T-helper 1 cell treated with Interleukin-12 subunit alpha and Interleukin-12 subunit beta and Interleukin-4 antibody, amounts not matched to agents 30 ng/mL and 1 ng/mL, for 36 hours (primary cell): ENCODE measurements around the gene MAPK1. TPM values are rescaled to one million over a fixed set of nuclear protein-coding genes. Genes with fewer than 3 reads are reported as not detected.
"Not testable (repeated sequence)": the region's sequence is repeated elsewhere in the genome, so short reads cannot be mapped to it uniquely, and the experiment has no call there.

ENCODE experiments used
- intact Hi-C: fragments of 100-400 bp; cut with micrococcal nuclease; formaldehyde crosslinking; loops from one replicate; pipeline ENCODE4 v1.15.1; 2024
- total RNA-seq: library from RNA; stranded (reverse); gene quantifications from 2 replicates; pipeline ENCODE4 v1.2.3, GENCODE V29; 2022

MAPK1 gene
- total RNA-seq, 1 donor from 2014 or later, result 120 TPM

DNA sequence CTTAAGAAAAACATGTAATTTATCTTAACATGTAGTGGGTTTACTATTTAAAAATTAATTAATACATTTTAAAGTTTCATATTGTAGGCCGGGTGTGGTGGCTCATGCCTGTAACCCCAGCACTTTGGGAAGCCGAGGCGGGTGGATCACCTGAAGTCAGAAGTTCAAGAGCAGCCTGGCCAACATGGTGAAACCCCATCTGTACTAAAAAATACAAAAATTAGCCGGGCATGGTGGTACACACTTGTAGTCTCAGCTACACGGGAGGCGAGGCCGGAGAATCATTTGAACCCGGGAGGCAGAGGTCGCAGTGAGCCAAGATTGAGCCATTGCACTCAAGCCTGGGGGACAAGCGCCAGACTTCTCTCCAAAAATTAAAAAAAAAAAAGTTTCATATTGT is 73.7 kb downstream of the MAPK1 start:
- intact Hi-C loops, result not testable (repeated sequence)

DNA sequence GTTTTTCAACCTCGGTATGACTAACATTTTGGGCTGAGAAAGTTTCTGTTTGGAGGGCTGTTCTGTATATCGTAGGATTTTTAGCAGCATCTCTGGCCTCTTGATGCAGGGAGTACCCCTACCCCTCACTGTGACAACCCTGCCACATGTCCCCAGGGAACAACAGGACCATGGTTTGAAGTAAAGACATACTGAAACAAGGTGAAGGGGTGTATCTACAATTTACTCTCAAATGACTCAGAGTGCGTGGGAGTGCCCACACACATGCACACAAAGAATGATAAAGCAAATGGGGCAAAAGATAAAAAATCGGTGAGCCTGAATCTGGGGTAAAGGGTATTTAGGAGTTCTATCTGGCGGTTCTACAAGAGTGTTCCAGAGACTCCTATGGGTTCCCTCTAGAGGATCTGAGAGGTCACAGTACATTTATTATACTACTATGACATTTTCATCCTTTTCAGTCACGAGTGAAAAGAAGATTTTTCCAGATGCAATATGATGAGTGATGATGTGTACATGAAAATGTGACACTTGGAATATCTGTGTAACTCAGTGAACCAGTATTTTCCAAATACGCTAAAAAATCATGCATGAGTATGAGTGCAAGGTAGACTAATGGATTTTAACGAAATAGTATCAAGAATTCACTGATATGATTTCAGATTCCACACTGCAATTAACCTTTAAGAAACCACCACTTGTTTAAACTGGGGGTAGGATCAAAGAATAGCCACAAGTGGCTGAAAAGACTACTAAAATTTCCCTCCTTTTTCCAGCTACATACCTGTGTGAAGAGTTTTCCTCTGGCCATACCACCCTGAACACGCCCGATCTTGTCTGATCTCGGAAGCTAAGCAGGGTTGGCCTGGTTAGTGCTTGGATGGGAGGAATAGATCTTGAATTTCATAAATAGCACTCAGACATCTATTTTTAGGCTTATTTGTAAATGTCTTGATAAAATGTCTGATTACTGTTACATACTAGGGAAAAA is 75.5 kb downstream of the MAPK1 start:
- intact Hi-C loops, result loop anchor here (1.0 kb wide), 1 partner anchor 29 kb away; no protein-coding TSS in a partner anchor

DNA sequence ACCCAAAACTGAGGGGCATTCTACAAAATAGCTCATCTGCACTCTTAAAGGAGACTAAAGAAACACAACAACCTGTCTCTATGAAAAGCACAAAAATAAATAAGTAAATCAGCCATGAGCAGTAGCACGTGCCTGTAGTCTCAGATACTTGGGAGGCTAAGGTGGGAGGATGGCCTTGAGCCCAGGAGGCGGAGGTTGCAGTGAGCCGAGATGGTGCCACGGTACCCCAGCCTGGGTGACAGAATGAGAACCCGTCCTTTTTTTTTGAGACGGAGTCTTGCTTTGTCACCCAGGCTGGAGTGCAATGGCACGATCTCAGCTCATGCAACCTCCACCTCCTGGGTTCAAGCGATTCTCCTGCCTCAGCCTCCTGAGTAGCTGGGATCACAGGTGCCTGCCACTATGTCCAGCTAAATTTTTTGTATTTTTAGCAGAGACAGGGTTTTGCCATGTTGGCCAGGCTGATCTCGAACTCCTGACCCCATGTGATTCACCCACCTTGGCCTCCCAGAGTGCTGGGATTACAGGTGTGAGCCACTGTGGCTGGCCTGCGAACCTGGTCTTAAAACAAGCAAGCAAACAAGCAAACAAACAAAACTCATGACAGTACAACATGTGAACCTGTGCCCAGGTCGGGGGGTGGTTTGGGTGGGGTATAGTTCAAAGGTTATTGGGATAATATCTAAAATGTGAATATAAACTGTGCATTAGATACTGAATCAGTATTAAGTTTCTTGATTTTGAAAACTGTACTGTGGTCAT is 76.4 kb downstream of the MAPK1 start:
- intact Hi-C loops, result loop anchor here (1.0 kb wide), 1 partner anchor 28 kb away; no protein-coding TSS in a partner anchor

DNA sequence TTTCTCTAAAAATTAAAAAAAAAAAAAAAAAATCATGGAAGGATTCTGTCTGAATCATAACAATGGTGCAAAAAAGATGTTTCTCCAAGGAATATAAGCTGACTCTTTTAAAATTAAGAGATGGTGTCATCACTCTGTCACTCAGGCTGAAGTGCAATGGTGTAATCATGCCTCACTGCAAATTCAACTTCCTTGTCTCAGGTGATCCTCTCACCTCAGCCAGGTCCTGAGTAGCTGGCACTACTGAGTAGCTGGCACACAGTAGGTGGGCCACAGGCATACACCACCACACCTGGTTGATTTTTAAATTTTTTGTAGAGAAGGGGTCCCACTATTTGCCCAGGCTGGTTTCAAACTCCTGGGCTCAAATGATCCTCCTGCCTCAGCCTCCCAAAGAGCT is 77.1 kb downstream of the MAPK1 start:
- intact Hi-C loops, result no loop called here

DNA sequence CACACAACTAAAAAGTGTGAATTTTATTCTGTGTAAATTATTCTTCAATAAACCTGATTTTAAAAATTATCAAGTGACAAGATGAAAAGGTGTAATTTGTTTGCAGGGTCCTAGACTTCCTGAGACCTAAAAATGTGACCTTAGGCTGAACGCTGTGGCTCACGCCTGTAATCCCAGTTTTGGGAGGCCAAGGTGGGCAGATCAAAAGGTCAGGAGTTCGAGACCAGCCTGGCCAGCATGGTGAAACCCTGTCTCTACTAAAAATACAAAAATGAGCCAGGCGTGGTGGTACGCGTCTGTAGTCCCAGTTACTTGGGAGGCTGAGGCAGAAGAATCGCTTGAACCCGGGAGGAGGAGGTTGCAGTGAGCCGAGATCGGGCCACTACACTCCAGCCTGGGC is 79.9 kb downstream of the MAPK1 start:
- intact Hi-C loops, result not testable (repeated sequence)

- intact Hi-C loops, result no loop called here
Measured at GRCh38 chr22:21780259-21780658, 87.2 kb downstream of the MAPK1 start.

DNA sequence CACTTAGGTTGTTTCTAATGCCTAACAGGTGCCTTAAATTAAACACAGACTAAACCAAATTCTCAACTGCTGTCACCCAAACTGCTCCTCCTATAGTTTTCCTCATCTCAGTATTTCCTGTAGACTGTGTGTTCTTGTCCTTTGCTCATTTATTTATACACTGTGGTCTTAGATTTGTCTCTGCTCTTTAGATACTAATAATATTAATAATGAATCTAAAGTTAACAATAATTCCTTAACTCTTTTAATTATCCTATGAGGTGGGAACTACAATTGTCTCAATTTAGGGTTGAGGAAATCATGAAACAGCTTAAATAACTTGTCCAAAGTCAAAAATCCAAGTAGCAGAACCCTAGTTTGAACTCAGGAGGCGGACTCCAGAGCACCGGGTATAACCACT is 88.0 kb downstream of the MAPK1 start:
- intact Hi-C loops, result no loop called here

DNA sequence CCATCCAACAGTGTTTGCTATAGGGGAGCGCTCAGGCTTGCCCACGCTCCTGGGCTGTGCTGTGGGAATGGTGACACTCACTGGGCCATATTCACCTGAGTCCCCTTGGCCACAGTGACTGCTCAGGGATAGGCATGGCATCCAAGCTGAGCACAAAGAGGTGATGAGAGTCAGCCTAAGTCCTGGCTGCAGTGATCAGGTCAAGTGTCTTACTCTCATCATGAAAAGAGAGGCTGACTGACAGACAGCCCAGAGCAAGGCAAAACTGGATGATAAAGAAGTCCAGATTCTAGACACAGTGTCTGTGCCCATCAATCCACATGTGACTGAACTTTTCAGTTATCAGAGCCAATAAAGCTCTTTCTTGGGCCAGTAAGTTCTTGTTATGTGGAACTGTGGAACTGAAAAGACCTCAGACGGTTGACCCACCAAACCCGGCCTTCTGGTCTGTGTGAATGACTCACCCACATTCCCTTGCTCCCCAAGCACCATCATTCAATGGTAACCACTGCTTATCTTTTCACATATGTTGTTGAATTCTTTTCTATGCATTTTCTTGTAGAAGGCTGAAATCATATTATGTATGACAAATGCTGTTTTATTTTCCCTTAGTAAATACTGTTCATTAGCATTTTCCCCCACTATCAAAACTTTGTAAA is 88.6 kb downstream of the MAPK1 start:
- intact Hi-C loops, result no loop called here

- intact Hi-C loops, result no loop called here
Measured at GRCh38 chr22:21771631-21771976, 95.8 kb downstream of the MAPK1 start.

GRCh38 chr22:21768435-21768834 is 99.0 kb downstream of the MAPK1 start:
- intact Hi-C loops, result loop anchor here (5.0 kb wide), 1 partner anchor 1454 kb away; no protein-coding TSS in a partner anchor

- intact Hi-C loops, result loop anchor here (1.0 to 5.0 kb wide), 2 partner anchors 49 to 1455 kb away; no protein-coding TSS in a partner anchor
Measured at GRCh38 chr22:21766691-21767462, 100.6 kb downstream of the MAPK1 start.

DNA sequence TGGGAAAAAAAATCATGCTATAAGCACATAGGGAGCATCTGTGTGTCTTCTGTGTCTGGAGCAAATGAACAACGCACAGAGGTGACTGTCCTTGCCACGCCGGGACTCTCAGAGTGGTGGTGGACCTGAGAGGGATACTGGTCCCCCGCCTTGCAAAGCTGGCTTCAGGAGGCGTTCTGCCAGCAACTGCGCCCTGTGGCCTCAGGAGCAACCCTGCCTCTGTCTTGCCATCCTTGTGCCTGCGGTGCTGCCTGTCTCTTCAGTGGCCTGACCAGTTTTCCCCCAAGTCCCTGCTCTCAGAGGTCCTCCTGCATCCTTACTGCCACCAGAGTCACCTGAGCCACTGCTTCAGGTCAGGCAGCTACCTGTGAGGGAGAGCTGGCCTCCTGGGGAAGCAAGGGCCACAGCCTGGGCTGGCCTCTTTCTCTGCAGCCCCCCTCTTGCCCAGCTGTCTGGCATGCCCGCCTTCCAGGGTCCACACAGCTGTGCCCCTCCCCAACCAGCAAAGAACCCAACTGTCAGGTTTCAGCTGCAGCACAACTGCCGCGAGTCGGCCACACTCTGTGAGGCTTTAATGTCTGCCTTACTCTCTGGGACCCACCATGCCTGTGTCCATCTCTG is 101.4 kb downstream of the MAPK1 start:
- intact Hi-C loops, result loop anchor here (5.0 kb wide), 1 partner anchor 1456 kb away; no protein-coding TSS in a partner anchor

DNA sequence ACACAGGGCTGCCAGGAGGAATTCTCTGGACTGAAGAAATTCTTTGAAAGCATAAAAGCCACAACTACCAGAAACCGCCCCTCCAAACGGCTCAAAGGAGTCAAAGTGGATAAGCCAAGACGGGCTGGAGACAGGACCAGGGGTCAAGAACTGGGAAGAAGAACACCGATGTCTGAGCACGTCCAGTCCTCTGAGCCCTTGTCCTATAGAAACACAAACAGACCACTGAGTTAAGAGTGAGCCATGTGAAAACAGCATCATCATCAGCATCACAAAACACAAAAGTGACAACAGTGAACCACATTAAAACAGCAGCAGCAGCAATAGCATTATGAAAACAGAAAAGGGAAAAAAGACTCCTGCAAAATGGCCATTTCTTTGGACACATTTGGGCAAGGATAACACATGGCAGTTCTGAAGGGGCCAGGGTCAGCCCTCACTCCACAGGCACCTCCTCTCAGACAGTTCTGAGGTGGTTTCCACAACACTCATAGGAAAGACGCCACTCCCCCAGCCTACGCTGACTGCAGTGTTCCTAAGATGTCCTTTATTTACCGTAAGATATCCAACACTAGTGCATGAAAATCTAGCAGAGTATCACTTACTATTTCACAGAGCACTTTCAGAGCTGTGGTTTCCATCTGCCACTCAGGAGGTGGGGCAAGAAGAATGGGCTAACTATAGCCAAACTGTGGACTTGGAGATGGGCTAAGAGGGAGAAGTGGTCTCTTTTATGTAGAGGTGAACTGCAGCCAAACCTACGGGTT is 103.2 kb downstream of the MAPK1 start:
- intact Hi-C loops, result no loop called here

DNA sequence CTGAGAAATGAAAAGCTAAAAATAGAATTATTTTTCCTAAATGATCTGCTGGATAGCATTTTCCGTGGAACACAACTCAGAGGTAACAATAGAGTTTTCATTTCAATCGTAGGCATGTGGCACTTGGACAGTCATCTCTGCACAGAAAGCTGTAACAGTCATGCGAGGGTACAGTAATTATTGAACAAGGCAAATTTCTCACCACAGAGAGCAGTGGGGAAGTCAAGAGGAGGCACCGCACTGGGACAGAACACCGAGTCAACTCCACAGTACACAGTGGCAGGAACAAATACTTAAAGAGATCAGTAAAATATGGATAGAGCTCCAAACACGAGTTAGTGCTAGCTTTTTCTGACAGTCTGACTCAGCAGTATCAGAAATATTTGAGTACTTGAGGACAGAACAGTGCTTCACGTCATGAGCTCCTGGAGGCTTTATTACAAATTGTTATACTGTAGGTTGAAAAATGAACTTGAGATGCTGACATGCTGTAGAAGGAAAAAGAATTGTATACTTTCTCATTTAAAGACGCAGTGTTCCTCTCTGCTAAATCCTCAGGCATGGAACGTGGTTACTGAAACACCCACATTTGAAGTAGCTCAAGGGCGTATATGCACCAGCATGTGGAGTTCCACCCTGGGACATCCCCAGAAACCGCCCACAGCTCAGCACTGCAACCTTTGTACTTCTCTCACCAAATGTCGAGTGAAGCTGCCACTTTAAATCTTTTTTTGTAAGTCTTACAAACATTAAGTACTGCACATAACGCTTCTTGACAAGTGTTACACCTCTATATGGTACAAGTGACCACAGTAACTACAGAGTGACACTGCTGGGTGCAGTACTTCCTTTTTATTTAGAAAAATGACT is 104.5 kb downstream of the MAPK1 start:
- intact Hi-C loops, result loop anchor here (1.0 kb wide), 5 partner anchors 28 to 104 kb away; partner anchors contain the start of genes MAPK1, PPIL2 and YPEL1

- intact Hi-C loops, result no loop called here
Measured at GRCh38 chr22:21761994-21762680, 105.3 kb downstream of the MAPK1 start.

GRCh38 chr22:21761086-21761485 is 106.4 kb downstream of the MAPK1 start:
- intact Hi-C loops, result no loop called here

GRCh38 chr22:21760640-21761039 is 106.8 kb downstream of the MAPK1 start:
- intact Hi-C loops, result no loop called here
